ENCODE results near the gene COPZ1. TPM values are rescaled to one million over a fixed set of nuclear protein-coding genes. Genes with fewer than 3 reads are reported as not detected.

The COPZ1 gene
- total RNA-seq, 1 donor from 2014 or later = 196 TPM

- Mint-ChIP-seq H3K36me3 (no peaks in the 10 kb centered on the region), H3K27ac (no peak overlapping the region), H3K4me1 (ENCODE audit: unreplicated experiment) (peaks cover 38% of the 10 kb centered on the region), H3K4me3 (no peak overlapping the region), H3K27me3 (peaks cover 7% of the 10 kb centered on the region), H3K9me3 (no peaks in the 10 kb centered on the region)
- peak; percentile 96 for DNase-seq (ENCODE audit: extremely low spot score, unreplicated experiment)
- TF ChIP-seq CTCF (conservative IDR thresholded peaks at IDR 0.05) = no peak
Observed at GRCh38 chr12:54358945-54359761, 34.2 kb downstream of the COPZ1 start.

GRCh38 chr12:54359762-54360351, 34.9 kb downstream of the COPZ1 start:
- Mint-ChIP-seq H3K36me3 (no peaks in the 10 kb centered on the region), H3K4me1 (ENCODE audit: unreplicated experiment) (peaks cover 34% of the 10 kb centered on the region), H3K27me3 (peaks cover 14% of the 10 kb centered on the region), H3K27ac (peak overlapping the region; percentile 91), H3K4me3 (no peak overlapping the region), H3K9me3 (no peaks in the 10 kb centered on the region)
- TF ChIP-seq CTCF (conservative IDR thresholded peaks at IDR 0.05) = no peak
- DNase-seq (ENCODE audit: extremely low spot score, unreplicated experiment) = no peak

- Mint-ChIP-seq H3K27me3 (peaks cover 15% of the 10 kb centered on the region), H3K4me1 (ENCODE audit: unreplicated experiment) (peaks cover 24% of the 10 kb centered on the region), H3K27ac (peak overlapping the region; percentile 91), H3K4me3 (peak overlapping the region; percentile 80), H3K36me3 (no peaks in the 10 kb centered on the region), H3K9me3 (no peaks in the 10 kb centered on the region)
- DNase-seq (ENCODE audit: extremely low spot score, unreplicated experiment) = peak; percentile 84
- TF ChIP-seq CTCF (conservative IDR thresholded peaks at IDR 0.05) = peak; percentile 96
Observed at GRCh38 chr12:54360717-54361456, 36.0 kb downstream of the COPZ1 start.

GRCh38 chr12:54363047-54363446, 38.1 kb downstream of the COPZ1 start:
- Mint-ChIP-seq H3K4me3 (no peak overlapping the region), H3K27ac (no peak overlapping the region), H3K4me1 (ENCODE audit: unreplicated experiment) (peaks cover 18% of the 10 kb centered on the region), H3K36me3 (no peaks in the 10 kb centered on the region), H3K9me3 (no peaks in the 10 kb centered on the region), H3K27me3 (peaks cover 15% of the 10 kb centered on the region)
- no peak for TF ChIP-seq CTCF (conservative IDR thresholded peaks at IDR 0.05)
- no peak for DNase-seq (ENCODE audit: extremely low spot score, unreplicated experiment)

- DNase-seq (ENCODE audit: extremely low spot score, unreplicated experiment) = no peak
- Mint-ChIP-seq H3K27ac (no peak overlapping the region), H3K27me3 (peaks cover 15% of the 10 kb centered on the region)
Observed at GRCh38 chr12:54363618-54364017, 38.7 kb downstream of the COPZ1 start.

More at GRCh38 chr12:54363618-54364017, 38.7 kb downstream of the COPZ1 start:
- Mint-ChIP-seq H3K36me3 (no peaks in the 10 kb centered on the region), H3K4me1 (ENCODE audit: unreplicated experiment) (peaks cover 24% of the 10 kb centered on the region), H3K4me3 (no peak overlapping the region), H3K9me3 (no peaks in the 10 kb centered on the region)
- no peak for TF ChIP-seq CTCF (conservative IDR thresholded peaks at IDR 0.05)
